T-helper 17 cell (primary cell): ENCODE results near the gene GBX2. TPM values are rescaled to one million over a fixed set of nuclear protein-coding genes. Genes with fewer than 3 reads are reported as not detected.
A peak's percentile ranks its signal among the peaks of the same experiment; 100 is the strongest.

Source experiments
- ATAC-seq: fragments of 150-1000 bp; cut with Tn5 transposase; 2 replicates; pipeline ENCODE4 v1.10.0; 2021; ENCODE audit warnings: mild to moderate bottlenecking, moderate library complexity
- DNase-seq, 3 donors: peaks; one replicate each; pipeline versions ENCODE4 v3.0.0 to v3.0.0-alpha.2; 2020 to 2021
- H3K9me3 ChIP-seq: one replicate; pipeline ENCODE4 v1.7.0; 2013; ENCODE audit warnings: low read length, mild to moderate bottlenecking; ENCODE audit not compliant: control insufficient read depth, poor library complexity, severe bottlenecking
- H3K27ac Mint-ChIP-seq: one replicate; pipeline ENCODE4 v1.8.0; 2022; ENCODE audit warnings: mild to moderate bottlenecking, moderate library complexity, mixed read lengths
- H3K27me3 Mint-ChIP-seq: one replicate; pipeline ENCODE4 v1.8.0; 2022; ENCODE audit warnings: mixed read lengths
- H3K36me3 Mint-ChIP-seq: one replicate; pipeline ENCODE4 v1.8.0; 2022; ENCODE audit warnings: low read depth, mixed read lengths
- H3K4me1 Mint-ChIP-seq: one replicate; pipeline ENCODE4 v1.8.0; 2022; ENCODE audit warnings: mild to moderate bottlenecking, mixed read lengths
- H3K4me3 Mint-ChIP-seq: one replicate; pipeline ENCODE4 v1.8.0; 2022; ENCODE audit warnings: mild to moderate bottlenecking, moderate library complexity, mixed read lengths
- total RNA-seq, 4 donors: library from RNA in 2 of 4; stranded (reverse) in 2 of 4; gene quantifications; one replicate each; pipeline ENCODE4 v1.2.3 and lab custom pipeline; 2022 to 2026

GBX2 gene
- total RNA-seq, 2 donors from 2014 or later, result not detected

DNA sequence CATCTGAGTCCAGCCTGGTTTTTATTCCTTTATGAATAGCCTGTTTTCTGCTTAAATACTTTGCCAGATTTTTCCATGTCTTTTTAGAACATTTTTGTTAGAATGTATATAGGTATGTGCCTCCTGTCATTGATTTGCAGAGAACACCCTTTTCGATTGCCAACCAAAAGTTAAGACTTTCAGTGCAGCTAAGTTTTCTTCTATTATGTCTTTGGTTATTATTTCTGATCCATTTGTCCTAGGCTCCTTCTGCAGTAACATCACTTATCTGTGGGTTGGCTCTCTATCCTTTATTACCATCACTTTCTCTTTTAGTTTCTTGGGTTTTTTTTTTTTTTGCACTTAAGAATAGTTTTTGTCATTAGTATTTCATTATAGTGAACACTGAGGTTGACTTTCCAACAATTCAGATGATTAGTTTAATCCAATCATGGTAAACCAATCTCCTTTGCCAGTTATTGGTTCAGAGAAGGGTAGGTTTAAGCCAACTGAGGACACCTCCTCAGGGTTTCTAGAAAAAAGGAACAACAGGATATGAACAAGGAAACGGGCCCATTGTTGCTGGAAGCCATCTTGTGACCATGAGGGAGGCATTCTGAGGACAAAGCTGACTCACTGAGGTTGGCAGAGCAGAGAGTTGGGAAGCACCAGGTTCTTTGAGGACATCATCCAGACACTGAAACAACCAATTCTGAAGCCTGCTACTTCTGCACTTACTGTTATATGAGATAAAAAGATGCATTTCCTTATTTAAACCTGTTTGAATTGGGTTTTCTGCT lies 37.9 kb upstream of the GBX2 start:
- Mint-ChIP-seq H3K4me1 (no peaks in the 10 kb centered on the region), H3K4me3 (no peak overlapping the region), H3K36me3 (no peaks in the 10 kb centered on the region), H3K27me3 (peaks cover 17% of the 10 kb centered on the region), H3K27ac (no peak overlapping the region)
- DNase-seq (no peak), ATAC-seq (no peak)
- H3K9me3 ChIP-seq, result no peaks in the 10 kb centered on the region

DNA sequence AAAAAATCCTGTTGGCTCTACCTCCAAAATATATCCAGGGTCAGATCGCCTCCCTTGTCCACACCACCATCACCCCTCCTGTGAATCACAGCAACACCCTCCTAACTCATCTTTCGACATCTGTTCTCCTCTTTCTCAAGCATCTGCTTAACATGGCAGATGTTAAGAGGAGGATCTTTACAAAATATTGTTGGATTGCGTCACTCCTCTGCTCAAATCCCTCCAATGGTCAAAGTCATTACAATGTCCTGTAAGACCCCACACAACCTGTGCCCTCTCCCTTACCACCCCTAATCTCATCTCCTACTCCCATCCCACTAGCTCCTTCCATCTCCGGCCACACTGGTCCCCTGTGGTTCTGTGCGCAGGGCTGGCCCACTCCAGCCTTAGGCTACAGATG lies 36.8 kb upstream of the GBX2 start:
- H3K27ac Mint-ChIP-seq, result no peak overlapping the region
- H3K4me1 Mint-ChIP-seq, result no peaks in the 10 kb centered on the region
- no peaks in the 10 kb centered on the region for H3K36me3 Mint-ChIP-seq
- DNase-seq (no peak), ATAC-seq (no peak)
- H3K4me3 Mint-ChIP-seq, result no peak overlapping the region
- H3K27me3 Mint-ChIP-seq, result peaks cover 6% of the 10 kb centered on the region
- H3K9me3 ChIP-seq, result no peaks in the 10 kb centered on the region

DNA sequence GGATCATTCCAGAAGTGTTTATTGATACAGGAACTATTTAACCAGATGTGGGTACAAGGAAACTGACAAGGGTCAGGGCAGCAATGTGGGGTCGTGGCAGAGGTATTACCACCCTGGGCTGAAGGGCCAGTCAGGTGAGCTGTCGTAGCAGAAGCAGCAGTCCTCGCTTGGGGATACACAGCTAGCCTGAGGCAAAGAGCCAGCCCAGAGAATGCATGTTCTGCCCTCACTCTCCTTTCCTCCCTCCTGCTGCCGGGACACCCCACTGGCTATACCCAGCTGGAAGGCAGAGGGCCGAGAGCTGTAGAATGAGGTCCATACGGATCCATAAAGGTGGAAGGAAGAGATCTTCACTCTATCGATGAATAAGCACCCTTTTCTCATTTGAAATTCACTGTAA lies 32.2 kb upstream of the GBX2 start:
- DNase-seq (no peak), ATAC-seq (no peak)
- H3K36me3 Mint-ChIP-seq, result no peaks in the 10 kb centered on the region
- no peaks in the 10 kb centered on the region for H3K9me3 ChIP-seq
- no peak overlapping the region for H3K27ac Mint-ChIP-seq
- H3K4me3 Mint-ChIP-seq, result no peak overlapping the region
- H3K4me1 Mint-ChIP-seq, result no peaks in the 10 kb centered on the region
- peaks cover 15% of the 10 kb centered on the region for H3K27me3 Mint-ChIP-seq

DNA sequence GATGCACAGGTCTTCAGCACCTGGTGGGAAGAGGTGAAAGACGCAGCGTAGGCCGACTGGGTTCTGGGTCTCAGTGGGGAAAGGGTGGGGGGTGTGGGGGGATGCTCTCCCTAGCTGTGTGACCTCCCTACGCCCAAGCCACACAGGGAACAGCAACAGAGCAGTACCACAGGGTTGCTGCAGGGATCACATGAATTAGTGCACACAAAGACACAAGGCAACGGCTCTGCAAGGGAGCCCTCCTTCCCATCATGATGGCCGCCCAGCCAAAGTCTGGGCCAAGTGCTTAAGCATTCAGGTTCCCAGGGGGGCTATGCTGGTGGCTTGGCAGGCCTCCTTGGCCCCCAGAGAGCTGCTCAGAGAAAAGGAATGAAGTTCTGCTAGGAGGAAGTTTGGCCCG lies 28.2 kb upstream of the GBX2 start:
- Mint-ChIP-seq H3K27me3 (peaks cover 32% of the 10 kb centered on the region), H3K27ac (no peak overlapping the region), H3K36me3 (no peaks in the 10 kb centered on the region), H3K4me1 (no peaks in the 10 kb centered on the region), H3K4me3 (no peak overlapping the region)
- DNase-seq (no peak), ATAC-seq (no peak)
- H3K9me3 ChIP-seq, result no peaks in the 10 kb centered on the region

DNA sequence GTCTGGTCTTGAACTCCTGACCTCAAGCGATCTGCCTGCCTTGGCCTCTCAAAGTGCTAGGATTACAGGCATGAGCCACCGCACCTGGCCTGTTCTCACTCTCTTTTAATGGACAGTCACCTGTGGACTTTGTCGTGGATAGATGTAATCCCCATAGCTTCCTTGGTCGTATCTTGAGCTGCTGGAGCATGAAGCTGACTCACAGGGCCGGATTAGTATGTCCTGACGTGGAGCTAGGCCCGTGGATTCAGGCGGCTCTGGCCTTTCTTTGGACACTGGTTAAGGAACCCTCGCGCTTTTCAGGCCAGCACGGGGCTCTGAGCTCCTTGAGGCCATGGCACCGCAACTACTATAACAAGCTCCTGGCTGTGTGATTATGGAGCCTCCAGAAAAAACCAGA lies 27.5 kb upstream of the GBX2 start:
- Mint-ChIP-seq H3K27ac (no peak overlapping the region), H3K4me1 (no peaks in the 10 kb centered on the region), H3K4me3 (no peak overlapping the region), H3K27me3 (peaks cover 32% of the 10 kb centered on the region), H3K36me3 (no peaks in the 10 kb centered on the region)
- no peak for DNase-seq
- no peaks in the 10 kb centered on the region for H3K9me3 ChIP-seq
- no peak for ATAC-seq

DNA sequence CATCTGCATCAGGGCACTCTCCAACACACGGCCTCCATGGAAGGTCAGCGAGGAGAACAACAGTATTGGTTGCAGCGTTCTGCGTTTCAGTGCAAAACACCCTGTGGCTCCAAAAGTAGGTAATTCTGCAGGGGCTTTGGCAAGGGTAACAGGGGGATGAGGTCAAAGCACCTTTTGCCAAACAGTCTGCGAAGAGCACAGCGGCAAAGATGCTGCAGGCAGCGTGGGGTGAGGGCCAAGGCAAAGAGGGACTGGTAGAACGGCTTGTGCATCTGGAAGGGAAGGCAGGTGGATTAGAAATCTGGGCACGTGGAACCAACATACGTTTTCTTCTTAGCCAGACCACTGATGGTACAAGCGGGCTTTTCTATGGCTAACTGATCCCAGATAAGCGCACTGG lies 26.6 kb upstream of the GBX2 start:
- H3K27ac Mint-ChIP-seq, result no peak overlapping the region
- ATAC-seq (no peak), DNase-seq (no peak)
- no peaks in the 10 kb centered on the region for H3K4me1 Mint-ChIP-seq
- no peaks in the 10 kb centered on the region for H3K9me3 ChIP-seq
- H3K27me3 Mint-ChIP-seq, result peaks cover 32% of the 10 kb centered on the region
- no peak overlapping the region for H3K4me3 Mint-ChIP-seq
- H3K36me3 Mint-ChIP-seq, result no peaks in the 10 kb centered on the region

DNA sequence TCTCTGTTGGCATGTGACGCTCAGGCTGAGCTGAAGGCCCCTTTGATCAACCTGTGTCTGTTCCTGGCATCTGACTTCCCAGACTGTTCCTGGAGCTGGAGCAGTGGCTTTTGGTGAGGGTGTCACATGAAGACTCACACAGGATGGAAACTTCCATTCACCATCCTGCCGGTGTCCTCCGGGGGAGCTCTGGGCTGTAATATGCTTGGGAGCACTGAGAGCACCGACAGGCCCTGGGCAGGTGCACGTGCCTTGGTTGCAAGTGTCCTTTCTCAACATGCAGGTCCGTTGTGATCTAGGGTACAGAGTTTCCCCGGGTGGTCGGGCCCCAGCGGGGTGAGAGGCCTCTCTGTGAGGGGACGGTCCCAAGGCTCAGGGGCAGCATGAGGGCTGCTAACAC lies 24.8 kb upstream of the GBX2 start:
- DNase-seq (no peak), ATAC-seq (no peak)

DNA sequence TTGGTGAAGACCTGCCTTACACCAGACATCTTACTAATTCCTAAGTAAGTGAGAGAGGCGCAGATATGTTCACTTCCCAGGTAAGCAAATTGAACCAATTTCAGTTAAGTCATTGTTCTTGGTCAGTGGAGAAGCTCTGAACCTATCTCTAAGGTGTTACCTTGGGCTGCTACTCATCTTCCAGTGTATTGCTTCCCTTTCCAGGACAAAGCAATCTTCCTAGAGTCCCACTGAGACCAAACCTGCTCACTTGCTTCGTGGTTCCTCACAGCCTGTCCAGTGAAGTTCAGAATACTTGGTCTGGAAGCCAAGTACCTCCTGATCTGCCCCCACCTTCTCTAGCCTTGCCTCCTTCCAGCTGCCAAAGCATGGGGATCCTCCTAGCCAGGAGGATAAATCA lies 22.5 kb upstream of the GBX2 start:
- ATAC-seq (no peak), DNase-seq (no peak)
- H3K27ac Mint-ChIP-seq, result no peak overlapping the region
- no peak overlapping the region for H3K4me3 Mint-ChIP-seq
- no peaks in the 10 kb centered on the region for H3K4me1 Mint-ChIP-seq
- no peaks in the 10 kb centered on the region for H3K9me3 ChIP-seq
- peaks cover 3% of the 10 kb centered on the region for H3K36me3 Mint-ChIP-seq
- peaks cover 29% of the 10 kb centered on the region for H3K27me3 Mint-ChIP-seq

More for the DNA sequence above, 24.8 kb upstream of the GBX2 start:
- Mint-ChIP-seq H3K27ac (no peak overlapping the region), H3K4me3 (no peak overlapping the region), H3K36me3 (no peaks in the 10 kb centered on the region), H3K27me3 (peaks cover 23% of the 10 kb centered on the region), H3K4me1 (no peaks in the 10 kb centered on the region)
- no peaks in the 10 kb centered on the region for H3K9me3 ChIP-seq

DNA sequence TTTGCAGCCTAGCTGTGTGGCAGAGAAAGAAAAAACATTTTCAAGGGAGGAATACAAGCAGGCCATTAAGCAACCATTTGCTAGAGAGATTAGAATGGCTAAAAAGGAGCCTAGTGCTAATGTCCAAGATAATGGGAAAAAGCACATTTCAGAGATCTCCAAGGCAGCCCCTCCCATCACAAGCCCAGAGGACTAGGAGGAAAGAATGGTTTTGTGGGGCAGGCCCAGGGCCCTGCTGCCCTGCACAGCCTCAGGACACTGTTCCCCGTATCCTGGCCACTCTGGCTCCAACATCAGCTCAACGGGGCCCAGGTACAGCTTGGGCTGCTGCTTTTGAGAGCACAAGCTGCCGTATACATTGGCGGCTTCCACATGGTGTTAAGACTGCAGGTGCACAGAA lies 16.5 kb upstream of the GBX2 start:
- Mint-ChIP-seq H3K36me3 (peaks cover 6% of the 10 kb centered on the region), H3K27me3 (peaks cover 62% of the 10 kb centered on the region), H3K4me3 (no peak overlapping the region), H3K27ac (no peak overlapping the region), H3K4me1 (peaks cover 5% of the 10 kb centered on the region)
- ATAC-seq (no peak), DNase-seq (no peak)
- H3K9me3 ChIP-seq, result no peaks in the 10 kb centered on the region

DNA sequence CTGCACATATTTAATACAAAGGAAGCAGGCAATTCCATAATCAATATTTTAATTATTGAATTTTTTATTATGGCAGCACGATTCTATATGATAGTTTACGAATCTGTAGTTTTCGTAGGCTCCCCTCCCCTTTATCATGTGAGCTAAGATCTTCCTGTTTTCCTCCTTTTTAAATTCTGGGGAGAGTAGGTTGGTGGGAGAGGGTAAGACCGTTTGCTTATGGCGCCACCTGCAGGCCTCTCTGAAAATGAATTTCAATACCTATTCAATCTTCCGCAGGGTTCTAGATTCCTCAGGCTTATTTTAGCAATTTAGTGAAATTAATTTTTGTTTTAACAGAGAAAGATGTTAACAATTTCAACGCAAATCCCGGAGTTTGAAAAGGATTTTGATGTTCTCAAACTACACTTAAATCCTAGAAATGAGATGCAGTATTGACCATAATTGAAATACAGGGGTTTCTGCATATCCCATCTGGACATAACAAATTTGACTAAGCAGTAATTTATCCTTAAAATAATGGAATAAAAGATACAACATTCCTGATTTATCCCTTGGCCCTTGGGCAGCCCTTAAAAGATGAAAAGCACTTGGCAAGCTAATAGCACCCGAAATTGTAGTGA lies 12.8 kb upstream of the GBX2 start:
- H3K4me1 Mint-ChIP-seq, result peaks cover 12% of the 10 kb centered on the region
- peaks cover 3% of the 10 kb centered on the region for H3K36me3 Mint-ChIP-seq
- no peak overlapping the region for H3K4me3 Mint-ChIP-seq
- no peak overlapping the region for H3K27ac Mint-ChIP-seq
- H3K9me3 ChIP-seq, result no peaks in the 10 kb centered on the region
- H3K27me3 Mint-ChIP-seq, result peaks cover 62% of the 10 kb centered on the region
- ATAC-seq (no peak), DNase-seq (no peak)

DNA sequence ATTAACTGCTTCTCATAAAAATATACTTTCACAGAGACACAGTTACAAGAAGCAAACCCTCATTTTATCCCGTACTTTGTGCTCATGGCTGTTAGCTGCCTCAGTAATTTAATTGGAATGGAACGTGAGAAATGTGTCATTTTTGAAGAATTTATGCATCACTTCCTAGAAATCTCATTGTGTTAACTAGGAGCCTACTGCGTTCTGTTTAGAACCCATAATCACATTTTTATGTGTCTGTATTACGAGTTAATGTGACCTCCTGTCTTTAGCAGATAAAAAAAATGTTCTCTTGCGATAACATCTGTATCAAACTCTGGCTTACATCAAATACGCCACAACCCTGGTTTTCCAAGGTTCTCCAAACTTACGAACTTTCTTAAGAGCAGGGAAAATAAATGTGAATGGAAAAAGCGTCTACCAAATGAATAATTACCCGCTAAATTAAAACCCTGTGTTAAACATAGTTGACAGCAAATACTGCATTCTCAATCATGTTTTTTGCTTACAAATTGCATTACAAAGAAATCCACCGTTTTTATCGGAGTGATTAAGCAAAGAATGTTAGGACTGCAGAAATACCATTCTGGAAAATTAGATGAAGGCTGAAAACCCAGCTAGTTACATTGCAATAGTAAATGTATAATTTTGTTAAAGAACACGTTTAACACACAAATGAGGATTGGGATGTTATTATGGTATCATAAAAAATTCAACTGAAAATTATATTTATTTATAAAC lies 12.1 kb upstream of the GBX2 start:
- no peak overlapping the region for H3K27ac Mint-ChIP-seq
- H3K36me3 Mint-ChIP-seq, result peaks cover 3% of the 10 kb centered on the region

DNA sequence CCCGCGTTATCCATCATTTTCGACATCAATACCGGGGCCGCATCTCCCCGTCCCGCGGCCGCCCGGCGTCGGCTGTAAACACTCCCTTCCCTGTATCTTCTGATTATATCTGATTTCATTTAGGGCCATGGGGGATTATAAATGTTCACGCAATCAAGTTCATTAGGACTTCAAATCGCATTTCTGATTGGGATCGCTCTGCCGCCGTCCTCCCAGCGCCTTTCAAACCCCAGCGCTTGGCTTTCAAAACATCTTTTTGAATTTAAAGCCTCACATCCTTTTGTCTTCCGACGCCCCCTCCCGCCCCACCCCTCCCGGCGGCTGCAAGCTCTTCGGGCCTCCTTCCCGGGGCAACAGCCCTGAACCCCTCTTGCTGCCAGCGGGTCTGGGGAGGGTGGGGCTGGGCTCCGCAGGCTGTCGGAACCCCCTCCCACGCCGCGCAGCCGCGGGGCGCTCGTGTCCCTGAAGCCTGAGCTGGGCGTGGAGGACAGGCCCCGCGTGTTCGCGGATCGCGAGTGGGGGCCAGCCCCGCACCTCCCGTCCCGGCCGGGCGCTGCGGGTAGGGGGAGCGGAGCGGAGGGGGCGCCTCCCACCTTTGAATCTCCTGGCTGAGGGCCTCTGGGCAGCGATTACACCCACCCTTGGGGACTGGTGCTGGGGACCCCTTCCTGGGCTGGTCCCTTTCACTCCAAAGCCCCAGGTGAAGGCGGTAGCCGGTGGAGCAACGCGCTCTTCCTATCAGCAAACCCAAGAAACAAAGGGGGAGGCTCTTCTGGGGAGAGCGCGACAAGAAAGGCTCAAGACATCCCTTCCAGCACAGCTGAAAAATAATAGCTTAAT lies 11.3 kb upstream of the GBX2 start:
- H3K4me3 Mint-ChIP-seq, result peak overlapping the region; percentile 41
- peaks cover 3% of the 10 kb centered on the region for H3K36me3 Mint-ChIP-seq

More for the DNA sequence above, 12.1 kb upstream of the GBX2 start:
- Mint-ChIP-seq H3K4me1 (peaks cover 12% of the 10 kb centered on the region), H3K27me3 (peaks cover 68% of the 10 kb centered on the region), H3K4me3 (no peak overlapping the region)
- ATAC-seq (no peak), DNase-seq (no peak)
- H3K9me3 ChIP-seq, result no peaks in the 10 kb centered on the region

DNA sequence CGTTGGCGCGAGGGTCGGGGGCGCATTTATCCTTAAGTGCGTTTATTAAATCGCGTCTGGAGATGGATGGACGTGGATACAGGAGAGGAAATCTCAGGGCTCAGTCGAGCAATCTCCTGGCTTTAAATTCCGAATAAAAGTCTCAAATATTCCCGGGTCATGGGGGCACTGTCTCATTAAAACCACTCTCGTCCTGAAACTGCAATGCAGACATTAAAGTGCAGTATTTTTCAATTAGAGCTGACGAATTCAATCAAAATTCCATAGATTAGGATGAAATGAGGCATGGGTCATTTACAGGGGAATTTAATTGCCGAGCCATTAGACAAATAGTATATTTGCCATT lies 10.7 kb upstream of the GBX2 start:
- peaks cover 15% of the 10 kb centered on the region for H3K4me1 Mint-ChIP-seq
- H3K27me3 Mint-ChIP-seq, result peaks cover 68% of the 10 kb centered on the region
- no peak overlapping the region for H3K27ac Mint-ChIP-seq
- peak overlapping the region; percentile 41 for H3K4me3 Mint-ChIP-seq
- DNase-seq, result no peak
- no peak for ATAC-seq
- H3K9me3 ChIP-seq, result no peaks in the 10 kb centered on the region
- peaks cover 2% of the 10 kb centered on the region for H3K36me3 Mint-ChIP-seq

More for the DNA sequence above, 11.3 kb upstream of the GBX2 start:
- DNase-seq (no peak), ATAC-seq (no peak)
- peaks cover 13% of the 10 kb centered on the region for H3K4me1 Mint-ChIP-seq
- H3K27ac Mint-ChIP-seq, result no peak overlapping the region
- H3K9me3 ChIP-seq, result no peaks in the 10 kb centered on the region
- peaks cover 68% of the 10 kb centered on the region for H3K27me3 Mint-ChIP-seq
